Measurements from ENCODE around the gene ZNG1A. TPM values are rescaled to one million over a fixed set of nuclear protein-coding genes. Genes with fewer than 3 reads are reported as not detected.

The ZNG1A gene
- polyA plus RNA-seq, 1 donor from 2014 or later: 92.2 TPM

GRCh38 chr9:221989-222776, 43.3 kb upstream of the ZNG1A start:
- TF ChIP-seq RAD21 (conservative IDR thresholded peaks at IDR 0.05) (no peak), MXI1 (conservative IDR thresholded peaks at IDR 0.05; ENCODE audit: poor library complexity, severe bottlenecking) (no peak), POLR2AphosphoS5 (IDR thresholded peaks at IDR 0.05) (no peak), EZH2 (IDR thresholded peaks at IDR 0.05; ENCODE audit: borderline replicate concordance, insufficient read depth, low read length, poor library complexity, severe bottlenecking) (no peak), REST (IDR thresholded peaks at IDR 0.05; ENCODE audit: borderline replicate concordance) (no peak), SMC3 (conservative IDR thresholded peaks at IDR 0.05; ENCODE audit: poor library complexity) (no peak), EP300 (conservative IDR thresholded peaks at IDR 0.05; ENCODE audit: poor library complexity, severe bottlenecking) (no peak), TAF1 (IDR thresholded peaks at IDR 0.05; ENCODE audit: low read depth) (no peak)
- TF ChIP-seq, protein P1, sequence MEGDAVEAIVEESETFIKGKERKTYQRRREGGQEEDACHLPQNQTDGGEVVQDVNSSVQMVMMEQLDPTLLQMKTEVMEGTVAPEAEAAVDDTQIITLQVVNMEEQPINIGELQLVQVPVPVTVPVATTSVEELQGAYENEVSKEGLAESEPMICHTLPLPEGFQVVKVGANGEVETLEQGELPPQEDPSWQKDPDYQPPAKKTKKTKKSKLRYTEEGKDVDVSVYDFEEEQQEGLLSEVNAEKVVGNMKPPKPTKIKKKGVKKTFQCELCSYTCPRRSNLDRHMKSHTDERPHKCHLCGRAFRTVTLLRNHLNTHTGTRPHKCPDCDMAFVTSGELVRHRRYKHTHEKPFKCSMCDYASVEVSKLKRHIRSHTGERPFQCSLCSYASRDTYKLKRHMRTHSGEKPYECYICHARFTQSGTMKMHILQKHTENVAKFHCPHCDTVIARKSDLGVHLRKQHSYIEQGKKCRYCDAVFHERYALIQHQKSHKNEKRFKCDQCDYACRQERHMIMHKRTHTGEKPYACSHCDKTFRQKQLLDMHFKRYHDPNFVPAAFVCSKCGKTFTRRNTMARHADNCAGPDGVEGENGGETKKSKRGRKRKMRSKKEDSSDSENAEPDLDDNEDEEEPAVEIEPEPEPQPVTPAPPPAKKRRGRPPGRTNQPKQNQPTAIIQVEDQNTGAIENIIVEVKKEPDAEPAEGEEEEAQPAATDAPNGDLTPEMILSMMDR (IDR thresholded peaks at IDR 0.05; ENCODE audit: poor library complexity, severe bottlenecking): no peak
- Histone ChIP-seq H3F3A (ENCODE audit: insufficient read depth, low read length, poor library complexity, severe bottlenecking) (no peaks in the 10 kb centered on the region), H3K9ac (ENCODE audit: low read length) (no peak overlapping the region), H3K4me2 (ENCODE audit: low read length) (no peak overlapping the region), H3K79me2 (replicated peaks; ENCODE audit: insufficient read depth, low read length) (no peaks in the 10 kb centered on the region), H3K4me3 (ENCODE audit: low read length) (no peak overlapping the region), H3K36me3 (ENCODE audit: insufficient read depth, low read length) (no peaks in the 10 kb centered on the region), H3K27ac (ENCODE audit: low read length) (no peak overlapping the region), H3K27me3 (ENCODE audit: insufficient read depth, low read depth, low read length) (peaks cover 4% of the 10 kb centered on the region), H2AFZ (ENCODE audit: low read depth, low read length) (no peak overlapping the region), H4K20me1 (ENCODE audit: insufficient read depth) (no peaks in the 10 kb centered on the region), H3K9me2 (ENCODE audit: insufficient read depth, low read length) (no peaks in the 10 kb centered on the region), H3K9me3 (ENCODE audit: low read length) (no peaks in the 10 kb centered on the region)

- Histone ChIP-seq H4K20me1 (ENCODE audit: insufficient read depth) (no peaks in the 10 kb centered on the region), H2AFZ (ENCODE audit: low read depth, low read length) (no peak overlapping the region), H3K9me2 (ENCODE audit: insufficient read depth, low read length) (no peaks in the 10 kb centered on the region), H3K9ac (ENCODE audit: low read length) (no peak overlapping the region), H3K4me2 (ENCODE audit: low read length) (no peak overlapping the region), H3F3A (ENCODE audit: insufficient read depth, low read length, poor library complexity, severe bottlenecking) (no peaks in the 10 kb centered on the region), H3K27ac (ENCODE audit: low read length) (no peak overlapping the region), H3K9me3 (ENCODE audit: low read length) (no peaks in the 10 kb centered on the region), H3K4me3 (ENCODE audit: low read length) (no peak overlapping the region), H3K79me2 (replicated peaks; ENCODE audit: insufficient read depth, low read length) (no peaks in the 10 kb centered on the region), H3K36me3 (ENCODE audit: insufficient read depth, low read length) (no peaks in the 10 kb centered on the region), H3K27me3 (ENCODE audit: insufficient read depth, low read depth, low read length) (peaks cover 24% of the 10 kb centered on the region)
- TF ChIP-seq SMC3 (conservative IDR thresholded peaks at IDR 0.05; ENCODE audit: poor library complexity) (no peak), EP300 (conservative IDR thresholded peaks at IDR 0.05; ENCODE audit: poor library complexity, severe bottlenecking) (no peak), EZH2 (IDR thresholded peaks at IDR 0.05; ENCODE audit: borderline replicate concordance, insufficient read depth, low read length, poor library complexity, severe bottlenecking) (no peak), REST (IDR thresholded peaks at IDR 0.05; ENCODE audit: borderline replicate concordance) (no peak), TAF1 (IDR thresholded peaks at IDR 0.05; ENCODE audit: low read depth) (no peak), MXI1 (conservative IDR thresholded peaks at IDR 0.05; ENCODE audit: poor library complexity, severe bottlenecking) (no peak), POLR2AphosphoS5 (IDR thresholded peaks at IDR 0.05) (no peak), RAD21 (conservative IDR thresholded peaks at IDR 0.05) (no peak)
- TF ChIP-seq, protein P1 (IDR thresholded peaks at IDR 0.05; ENCODE audit: poor library complexity, severe bottlenecking): no peak
Observed at GRCh38 chr9:219670-220365, 41.0 kb upstream of the ZNG1A start.

Measured in neural cell (in vitro differentiated cells).